ENCODE measurements around the gene CBLC.

Gene CBLC

DNA sequence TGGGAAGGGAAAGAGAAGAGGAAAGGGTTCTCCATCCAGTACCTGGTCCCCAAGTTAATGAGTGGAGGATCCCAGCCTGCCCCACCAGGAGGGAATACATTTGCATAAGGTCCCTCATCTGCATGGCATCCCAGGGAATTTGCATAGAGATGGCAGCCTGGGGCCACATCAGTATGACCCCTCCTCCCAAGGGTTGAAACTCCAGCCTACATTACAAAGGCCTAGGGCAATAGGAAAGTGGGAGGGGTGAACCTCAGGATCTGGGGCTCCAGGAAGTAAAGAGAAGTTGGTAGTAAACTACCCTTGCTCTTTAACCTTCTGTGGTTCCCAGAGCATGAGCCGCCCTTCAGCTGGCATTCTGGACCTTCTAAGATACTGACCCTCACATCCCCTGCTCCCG lies 61.6 kb downstream of the CBLC start:
- no peaks in the 10 kb centered on the region for H3K27me3 ChIP-seq (ENCODE audit: insufficient read depth, low read length, poor library complexity)
- DNase-seq = no peak
- no peak for ATAC-seq (ENCODE audit: insufficient read depth, low read depth)
- no peak overlapping the region for H3K4me2 ChIP-seq (ENCODE audit: insufficient read depth, low read length)
- no peaks in the 10 kb centered on the region for H3K9me3 ChIP-seq (ENCODE audit: insufficient read depth, low read length, severe bottlenecking)
- no peak overlapping the region for H2AFZ ChIP-seq (ENCODE audit: low read depth, low read length)
- H3K27ac ChIP-seq (ENCODE audit: low read length) = no peak overlapping the region
- H3K36me3 ChIP-seq (ENCODE audit: insufficient read depth, low read length) = no peaks in the 10 kb centered on the region
- TF ChIP-seq, protein P1, sequence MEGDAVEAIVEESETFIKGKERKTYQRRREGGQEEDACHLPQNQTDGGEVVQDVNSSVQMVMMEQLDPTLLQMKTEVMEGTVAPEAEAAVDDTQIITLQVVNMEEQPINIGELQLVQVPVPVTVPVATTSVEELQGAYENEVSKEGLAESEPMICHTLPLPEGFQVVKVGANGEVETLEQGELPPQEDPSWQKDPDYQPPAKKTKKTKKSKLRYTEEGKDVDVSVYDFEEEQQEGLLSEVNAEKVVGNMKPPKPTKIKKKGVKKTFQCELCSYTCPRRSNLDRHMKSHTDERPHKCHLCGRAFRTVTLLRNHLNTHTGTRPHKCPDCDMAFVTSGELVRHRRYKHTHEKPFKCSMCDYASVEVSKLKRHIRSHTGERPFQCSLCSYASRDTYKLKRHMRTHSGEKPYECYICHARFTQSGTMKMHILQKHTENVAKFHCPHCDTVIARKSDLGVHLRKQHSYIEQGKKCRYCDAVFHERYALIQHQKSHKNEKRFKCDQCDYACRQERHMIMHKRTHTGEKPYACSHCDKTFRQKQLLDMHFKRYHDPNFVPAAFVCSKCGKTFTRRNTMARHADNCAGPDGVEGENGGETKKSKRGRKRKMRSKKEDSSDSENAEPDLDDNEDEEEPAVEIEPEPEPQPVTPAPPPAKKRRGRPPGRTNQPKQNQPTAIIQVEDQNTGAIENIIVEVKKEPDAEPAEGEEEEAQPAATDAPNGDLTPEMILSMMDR (IDR thresholded peaks at IDR 0.05; ENCODE audit: borderline replicate concordance, extremely low read depth, low read length, poor library complexity, severe bottlenecking) = no peak
- TF ChIP-seq EZH2 (IDR thresholded peaks at IDR 0.05; ENCODE audit: borderline replicate concordance, low read depth, low read length, severe bottlenecking) = no peak
- H4K20me1 ChIP-seq (ENCODE audit: insufficient read depth, low read length) = no peaks in the 10 kb centered on the region
- no peak overlapping the region for H3K9ac ChIP-seq (ENCODE audit: low read depth, low read length)
- H3K4me1 ChIP-seq (ENCODE audit: insufficient read depth, low read length) = no peaks in the 10 kb centered on the region
- no peak overlapping the region for H3K4me3 ChIP-seq (ENCODE audit: low read depth in 1 of 2, low read length in 2 of 2)
- no peaks in the 10 kb centered on the region for H3K79me2 ChIP-seq (ENCODE audit: insufficient read depth, low read length)

DNA sequence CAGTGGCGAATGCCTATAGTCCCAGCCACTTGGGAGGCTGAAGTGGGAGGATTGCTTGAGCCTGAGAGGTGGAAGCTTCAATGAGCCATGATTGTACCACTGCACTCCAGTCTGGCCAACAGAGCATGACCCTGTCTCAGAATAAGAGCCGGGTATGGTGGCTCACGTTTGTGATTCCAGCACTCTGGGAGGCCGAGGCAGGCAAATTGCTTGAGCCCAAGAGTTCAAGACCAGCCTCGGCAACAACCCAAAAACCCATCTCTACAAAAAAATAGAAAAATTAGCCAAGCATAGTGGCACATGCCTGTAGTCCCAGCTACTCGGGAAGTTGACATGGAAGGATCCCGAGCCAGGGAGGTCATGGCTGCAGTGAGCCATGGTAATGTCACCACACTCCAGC lies 63.1 kb downstream of the CBLC start:
- Histone ChIP-seq H3K27me3 (ENCODE audit: insufficient read depth, low read length, poor library complexity) (no peaks in the 10 kb centered on the region), H3K9me3 (ENCODE audit: insufficient read depth, low read length, severe bottlenecking) (no peaks in the 10 kb centered on the region), H3K4me3 (ENCODE audit: low read depth in 1 of 2, low read length in 2 of 2) (no peak overlapping the region), H3K9ac (ENCODE audit: low read depth, low read length) (no peak overlapping the region), H3K36me3 (ENCODE audit: insufficient read depth, low read length) (no peaks in the 10 kb centered on the region), H2AFZ (ENCODE audit: low read depth, low read length) (no peak overlapping the region), H3K4me2 (ENCODE audit: insufficient read depth, low read length) (no peak overlapping the region), H4K20me1 (ENCODE audit: insufficient read depth, low read length) (no peaks in the 10 kb centered on the region; the same call in 1 of the 2 replicates), H3K4me1 (ENCODE audit: insufficient read depth, low read length) (peaks cover 13% of the 10 kb centered on the region), H3K27ac (ENCODE audit: low read length) (no peak overlapping the region), H3K79me2 (ENCODE audit: insufficient read depth, low read length) (no peaks in the 10 kb centered on the region)
- DNase-seq = no peak
- TF ChIP-seq EZH2 (IDR thresholded peaks at IDR 0.05; ENCODE audit: borderline replicate concordance, low read depth, low read length, severe bottlenecking) = no peak
- TF ChIP-seq, protein P1 (IDR thresholded peaks at IDR 0.05; ENCODE audit: borderline replicate concordance, extremely low read depth, low read length, poor library complexity, severe bottlenecking) = no peak
- no peak for ATAC-seq (ENCODE audit: insufficient read depth, low read depth)

DNA sequence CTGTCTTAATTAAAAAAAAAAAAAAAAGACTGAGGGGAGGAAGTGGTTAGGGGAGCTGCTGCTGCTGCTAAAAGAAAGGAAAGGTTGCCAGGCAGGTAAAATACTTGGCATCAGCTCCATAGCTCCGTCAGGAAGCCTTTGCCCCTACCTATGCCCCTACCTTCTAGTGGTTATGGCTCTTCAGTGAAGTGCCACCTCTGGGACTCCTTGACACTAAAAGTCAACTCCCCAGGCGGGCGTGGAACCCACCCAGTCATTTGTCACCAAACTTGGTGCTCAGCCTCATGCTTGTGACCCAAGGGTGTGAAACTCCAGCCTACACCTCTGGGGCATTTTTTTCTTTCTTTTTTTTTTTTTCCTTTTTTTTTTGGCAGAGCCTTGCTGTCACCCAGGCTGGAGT lies 63.5 kb downstream of the CBLC start:
- no peak overlapping the region for H2AFZ ChIP-seq (ENCODE audit: low read depth, low read length)
- no peak for ATAC-seq (ENCODE audit: insufficient read depth, low read depth)
- H3K36me3 ChIP-seq (ENCODE audit: insufficient read depth, low read length) = no peaks in the 10 kb centered on the region
- no peak overlapping the region for H3K4me3 ChIP-seq (ENCODE audit: low read depth in 1 of 2, low read length in 2 of 2)
- no peaks in the 10 kb centered on the region; the same call in 1 of the 2 replicates for H4K20me1 ChIP-seq (ENCODE audit: insufficient read depth, low read length)
- no peaks in the 10 kb centered on the region for H3K79me2 ChIP-seq (ENCODE audit: insufficient read depth, low read length)
- TF ChIP-seq, protein P1 (IDR thresholded peaks at IDR 0.05; ENCODE audit: borderline replicate concordance, extremely low read depth, low read length, poor library complexity, severe bottlenecking) = no peak
- no peak for TF ChIP-seq EZH2 (IDR thresholded peaks at IDR 0.05; ENCODE audit: borderline replicate concordance, low read depth, low read length, severe bottlenecking)
- no peak overlapping the region for H3K9ac ChIP-seq (ENCODE audit: low read depth, low read length)
- H3K9me3 ChIP-seq (ENCODE audit: insufficient read depth, low read length, severe bottlenecking) = no peaks in the 10 kb centered on the region
- peaks cover 17% of the 10 kb centered on the region for H3K4me1 ChIP-seq (ENCODE audit: insufficient read depth, low read length)
- DNase-seq = no peak
- no peak overlapping the region for H3K27ac ChIP-seq (ENCODE audit: low read length)
- H3K4me2 ChIP-seq (ENCODE audit: insufficient read depth, low read length) = no peak overlapping the region
- H3K27me3 ChIP-seq (ENCODE audit: insufficient read depth, low read length, poor library complexity) = no peaks in the 10 kb centered on the region

DNA sequence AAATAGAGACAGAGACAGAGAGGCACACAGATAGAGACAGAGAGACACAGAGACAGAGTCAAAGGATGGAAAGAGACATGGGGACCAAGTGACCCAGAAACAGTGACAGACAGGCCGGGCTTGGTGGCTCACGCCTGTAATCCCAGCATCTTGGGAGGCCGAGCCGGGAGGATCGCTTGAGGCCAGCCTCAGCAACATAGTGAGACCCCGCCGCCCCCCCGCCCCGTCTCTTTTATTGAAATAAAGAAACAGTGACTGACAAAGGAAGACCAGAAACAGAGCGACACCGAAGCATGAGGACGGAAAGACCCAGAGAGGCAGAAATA lies 67.6 kb downstream of the CBLC start:
- H3K4me2 ChIP-seq (ENCODE audit: insufficient read depth, low read length) = peak overlapping the region; percentile 75
- no peak overlapping the region for H3K9ac ChIP-seq (ENCODE audit: low read depth, low read length)
- no peaks in the 10 kb centered on the region for H3K79me2 ChIP-seq (ENCODE audit: insufficient read depth, low read length)
- peaks cover 26% of the 10 kb centered on the region for H3K4me1 ChIP-seq (ENCODE audit: insufficient read depth, low read length)
- no peaks in the 10 kb centered on the region for H3K9me3 ChIP-seq (ENCODE audit: insufficient read depth, low read length, severe bottlenecking)
- no peaks in the 10 kb centered on the region; the same call in 1 of the 2 replicates for H4K20me1 ChIP-seq (ENCODE audit: insufficient read depth, low read length)
- no peaks in the 10 kb centered on the region for H3K36me3 ChIP-seq (ENCODE audit: insufficient read depth, low read length)
- no peak overlapping the region for H3K27ac ChIP-seq (ENCODE audit: low read length)
- DNase-seq = no peak
- H3K4me3 ChIP-seq (ENCODE audit: low read depth in 1 of 2, low read length in 2 of 2) = peak overlapping the region in 1 of 2 experiments; percentile 57; a peak in 1 of 4 replicates
- TF ChIP-seq EZH2 (IDR thresholded peaks at IDR 0.05; ENCODE audit: borderline replicate concordance, low read depth, low read length, severe bottlenecking) = no peak
- TF ChIP-seq, protein P1 (IDR thresholded peaks at IDR 0.05; ENCODE audit: borderline replicate concordance, extremely low read depth, low read length, poor library complexity, severe bottlenecking) = no peak
- H2AFZ ChIP-seq (ENCODE audit: low read depth, low read length) = peak overlapping the region; percentile 76
- no peak for ATAC-seq (ENCODE audit: insufficient read depth, low read depth)
- no peaks in the 10 kb centered on the region for H3K27me3 ChIP-seq (ENCODE audit: insufficient read depth, low read length, poor library complexity)

All from DND-41 (cell line).